Placental pericyte (primary cell): ENCODE results near the gene ERMP1. TPM values are rescaled to one million over a fixed set of nuclear protein-coding genes. Genes with fewer than 3 reads are reported as not detected.

ENCODE experiments used
- total RNA-seq: library from RNA; depleted of rRNA; stranded (reverse); fragments of >200 nt; gene quantifications from 2 replicates; pipeline ENCODE4 v1.2.3, GENCODE V29; 2012

ERMP1 gene, protein sequence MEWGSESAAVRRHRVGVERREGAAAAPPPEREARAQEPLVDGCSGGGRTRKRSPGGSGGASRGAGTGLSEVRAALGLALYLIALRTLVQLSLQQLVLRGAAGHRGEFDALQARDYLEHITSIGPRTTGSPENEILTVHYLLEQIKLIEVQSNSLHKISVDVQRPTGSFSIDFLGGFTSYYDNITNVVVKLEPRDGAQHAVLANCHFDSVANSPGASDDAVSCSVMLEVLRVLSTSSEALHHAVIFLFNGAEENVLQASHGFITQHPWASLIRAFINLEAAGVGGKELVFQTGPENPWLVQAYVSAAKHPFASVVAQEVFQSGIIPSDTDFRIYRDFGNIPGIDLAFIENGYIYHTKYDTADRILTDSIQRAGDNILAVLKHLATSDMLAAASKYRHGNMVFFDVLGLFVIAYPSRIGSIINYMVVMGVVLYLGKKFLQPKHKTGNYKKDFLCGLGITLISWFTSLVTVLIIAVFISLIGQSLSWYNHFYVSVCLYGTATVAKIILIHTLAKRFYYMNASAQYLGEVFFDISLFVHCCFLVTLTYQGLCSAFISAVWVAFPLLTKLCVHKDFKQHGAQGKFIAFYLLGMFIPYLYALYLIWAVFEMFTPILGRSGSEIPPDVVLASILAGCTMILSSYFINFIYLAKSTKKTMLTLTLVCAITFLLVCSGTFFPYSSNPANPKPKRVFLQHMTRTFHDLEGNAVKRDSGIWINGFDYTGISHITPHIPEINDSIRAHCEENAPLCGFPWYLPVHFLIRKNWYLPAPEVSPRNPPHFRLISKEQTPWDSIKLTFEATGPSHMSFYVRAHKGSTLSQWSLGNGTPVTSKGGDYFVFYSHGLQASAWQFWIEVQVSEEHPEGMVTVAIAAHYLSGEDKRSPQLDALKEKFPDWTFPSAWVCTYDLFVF
- 23.3 and 25.8 TPM in 2 replicates for total RNA-seq

DNA sequence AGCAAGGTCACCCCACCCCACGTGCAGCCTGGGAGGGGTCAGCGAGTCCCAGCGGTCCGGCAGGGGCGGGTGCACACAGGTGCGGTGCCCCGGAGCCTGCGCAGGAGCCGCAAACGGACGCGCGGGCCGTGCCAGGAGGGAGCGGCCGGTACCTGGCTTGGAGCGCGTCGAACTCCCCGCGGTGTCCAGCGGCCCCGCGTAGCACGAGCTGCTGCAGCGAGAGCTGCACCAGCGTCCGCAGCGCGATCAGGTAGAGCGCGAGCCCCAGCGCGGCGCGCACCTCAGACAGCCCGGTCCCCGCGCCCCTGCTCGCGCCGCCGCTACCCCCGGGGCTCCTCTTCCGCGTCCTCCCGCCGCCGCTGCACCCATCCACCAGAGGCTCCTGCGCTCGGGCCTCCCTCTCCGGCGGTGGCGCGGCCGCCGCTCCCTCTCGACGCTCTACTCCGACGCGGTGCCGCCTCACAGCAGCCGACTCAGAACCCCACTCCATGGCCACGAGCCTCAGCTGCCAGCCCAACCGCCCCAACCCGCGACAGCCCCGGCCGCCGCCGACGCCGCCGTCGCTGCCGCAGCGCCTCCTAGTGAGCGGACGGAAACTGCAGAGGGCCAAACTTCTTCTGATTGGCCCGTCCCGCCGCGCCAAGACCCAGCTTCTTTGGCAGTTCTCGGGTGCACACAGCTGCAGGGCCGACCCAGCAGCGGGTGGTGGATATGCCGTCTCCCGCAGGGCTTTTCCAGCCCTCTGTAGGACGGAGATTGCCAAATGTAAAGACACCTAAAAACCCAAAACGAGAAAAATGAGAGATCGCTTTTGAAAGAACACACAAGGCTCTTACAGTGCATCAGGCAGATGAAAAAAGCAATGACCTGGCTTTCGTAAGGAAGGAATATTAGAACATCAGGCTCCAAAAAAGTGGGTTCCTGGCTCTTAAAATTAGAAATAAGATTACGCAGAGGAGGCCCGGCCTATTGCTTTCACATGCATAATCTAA lies at the start of gene ERMP1:
Gene ERMP1 (minus strand): TSS at position 580 of the 992 bp plus-strand sequence. CDS start 90 bp downstream, at position 490.

Other genes starting within 250 kb of the ERMP1 start
- gene RIC1, start 204.0 kb downstream of the ERMP1 start, total RNA-seq, result 40.5 and 71.6 TPM in 2 replicates
- not detected in 2 replicates for gene MLANA, start 57.8 kb upstream of the ERMP1 start, total RNA-seq
- gene RANBP6, start 182.5 kb upstream of the ERMP1 start, total RNA-seq, result 14.7 and 60.1 TPM in 2 replicates